ENCODE results near the gene DPYSL5.
"Not testable (repeated sequence)": the region's sequence is repeated elsewhere in the genome, so short reads cannot be mapped to it uniquely, and the experiment has no call there.

The DPYSL5 gene

GRCh38 chr2:26875065-26875634, 27.2 kb downstream of the DPYSL5 start:
- no peak for DNase-seq (ENCODE audit: low read depth)

DNA sequence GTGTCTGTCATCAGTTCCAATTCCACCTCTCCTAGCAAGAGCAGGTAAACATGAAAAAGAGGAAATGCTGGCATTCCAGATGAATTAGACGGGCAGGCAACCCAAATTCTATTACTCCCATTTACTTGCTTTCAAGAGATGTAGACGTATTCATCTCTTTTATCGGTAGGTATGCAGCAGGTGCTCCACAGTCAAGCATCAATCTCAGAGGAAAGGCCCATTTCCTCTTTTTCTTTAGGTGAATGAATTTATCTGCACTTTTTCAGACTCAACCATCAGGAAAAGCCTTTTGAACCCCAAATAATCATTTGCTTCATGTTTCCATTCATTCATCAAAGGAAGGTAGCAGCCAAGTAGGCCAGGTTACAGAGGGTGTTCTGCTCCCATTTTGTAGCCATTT, 27.9 kb downstream of the DPYSL5 start:
- no peak for DNase-seq (ENCODE audit: low read depth)

DNA sequence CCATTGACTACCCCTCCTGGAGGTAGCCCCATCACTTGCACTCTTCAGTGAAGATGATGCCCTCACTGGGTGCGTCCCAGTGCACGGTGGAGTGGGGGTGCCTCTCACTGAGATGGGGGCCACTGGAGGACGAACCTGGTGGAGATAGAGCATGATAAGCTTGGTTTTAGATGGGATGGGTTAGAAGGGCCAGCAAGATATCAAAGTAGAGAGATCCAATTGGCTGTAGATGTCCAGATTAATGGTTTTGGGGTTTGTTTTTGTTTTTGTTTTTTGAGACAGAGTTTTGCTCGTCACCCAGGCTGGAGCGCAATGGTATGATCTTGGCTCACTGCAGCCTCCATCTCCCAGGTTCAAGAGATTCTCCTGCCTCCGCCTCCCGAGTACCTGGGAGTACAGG, 28.3 kb downstream of the DPYSL5 start:
- DNase-seq (ENCODE audit: low read depth): no peak

DNA sequence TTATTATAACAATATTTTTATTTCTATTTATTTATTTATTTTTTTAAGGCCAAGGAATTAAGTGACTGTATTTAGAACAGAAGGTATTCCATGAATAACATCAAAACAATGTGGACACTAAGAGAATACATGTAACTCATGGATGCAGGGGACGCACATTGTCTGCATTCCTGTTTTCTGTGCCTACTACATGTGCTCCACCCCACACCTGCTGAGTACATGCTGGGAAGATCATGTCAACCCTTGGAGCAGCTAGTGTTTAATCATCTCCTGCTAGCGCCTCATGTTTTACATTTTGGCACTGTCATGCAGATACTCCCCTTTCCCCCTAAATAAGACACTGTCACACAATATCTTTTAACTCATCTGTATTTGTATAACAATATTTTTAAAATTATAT, 29.3 kb downstream of the DPYSL5 start:
- no peak for DNase-seq (ENCODE audit: low read depth)

GRCh38 chr2:26880161-26880560, 32.2 kb downstream of the DPYSL5 start:
- DNase-seq (ENCODE audit: low read depth): no peak

GRCh38 chr2:26880910-26881435, 33.0 kb downstream of the DPYSL5 start:
- no peak for DNase-seq (ENCODE audit: low read depth)

DNA sequence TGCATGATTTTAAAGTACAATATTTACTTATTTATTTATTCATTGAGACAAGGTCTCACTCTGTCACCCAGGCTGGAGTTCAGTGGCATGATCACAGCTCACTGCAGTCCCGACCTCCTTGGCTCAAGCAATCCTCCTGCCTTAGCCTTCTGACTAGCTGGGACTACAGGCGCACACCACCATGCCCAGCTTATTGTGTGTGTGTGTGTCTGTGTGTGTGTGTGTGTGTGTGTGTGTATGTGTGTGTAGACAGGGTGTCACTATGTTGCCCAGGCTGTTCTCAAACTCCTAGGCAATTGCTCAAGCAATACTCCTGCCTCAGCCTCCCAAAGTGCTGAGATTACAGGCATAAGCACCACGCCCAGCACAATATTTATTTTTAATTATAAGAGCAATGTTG, 34.3 kb downstream of the DPYSL5 start:
- not testable (repeated sequence) for DNase-seq (ENCODE audit: low read depth)

- no peak for DNase-seq (ENCODE audit: low read depth)
These were observed 36.0 kb downstream of the DPYSL5 start for GRCh38 chr2:26883956-26884355.

GRCh38 chr2:26884486-26884885, 36.6 kb downstream of the DPYSL5 start:
- DNase-seq (ENCODE audit: low read depth): no peak

- DNase-seq (ENCODE audit: low read depth): no peak
These were observed 37.9 kb downstream of the DPYSL5 start for GRCh38 chr2:26885651-26886329.

GRCh38 chr2:26886736-26887135, 38.8 kb downstream of the DPYSL5 start:
- no peak for DNase-seq (ENCODE audit: low read depth)

GRCh38 chr2:26887151-26887550, 39.2 kb downstream of the DPYSL5 start:
- DNase-seq (ENCODE audit: low read depth): no peak

DNA sequence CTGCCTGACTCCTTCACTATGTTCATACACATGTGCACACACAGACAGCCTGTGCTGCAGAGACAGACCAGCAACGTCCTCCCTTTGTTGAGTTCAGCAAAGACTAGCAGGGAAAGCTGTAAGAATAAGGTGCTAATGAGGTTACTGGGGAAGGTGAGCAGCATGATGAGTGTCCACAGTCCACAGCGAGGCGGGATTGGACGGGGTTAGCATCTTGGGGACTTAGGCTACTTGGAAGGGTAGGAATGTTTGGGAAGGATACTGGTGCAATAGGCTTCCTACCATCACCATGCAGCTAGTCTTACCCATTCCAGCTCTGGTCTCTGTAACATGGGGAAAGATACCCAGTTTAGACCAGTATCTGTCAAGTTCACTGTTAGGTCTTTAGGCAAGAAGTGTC, 41.9 kb downstream of the DPYSL5 start:
- DNase-seq (ENCODE audit: low read depth): no peak

DNA sequence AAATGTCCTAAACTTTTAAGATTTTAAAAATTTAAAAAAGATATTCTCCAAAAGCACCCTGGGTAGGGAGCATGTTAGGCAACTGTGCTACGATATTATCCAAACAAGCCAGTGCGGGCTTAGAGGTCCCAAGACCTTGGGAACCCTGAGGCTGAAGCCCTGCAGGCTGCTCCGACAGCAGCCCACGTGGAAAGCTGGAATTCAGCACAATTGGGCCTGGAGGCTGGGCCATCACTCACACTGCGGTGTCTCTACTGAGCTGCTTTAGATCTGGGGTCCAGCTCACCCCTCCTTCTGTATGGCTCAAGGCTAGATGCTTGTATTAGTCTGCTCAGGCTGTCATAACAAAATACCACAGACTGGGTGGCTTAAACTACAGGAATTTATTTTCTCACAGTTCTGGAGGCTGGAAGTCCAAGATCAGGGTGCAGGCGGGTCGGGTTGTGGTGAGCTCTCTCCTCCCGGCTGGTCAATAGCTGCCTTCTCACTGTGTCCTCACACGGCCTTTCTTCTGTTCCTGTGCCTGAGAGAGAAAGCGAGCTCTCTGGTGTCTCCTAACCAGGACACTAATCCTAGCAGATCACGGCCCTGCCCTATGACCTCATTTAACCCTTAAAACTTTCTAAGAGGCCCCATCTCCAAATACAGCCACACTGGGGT, 42.5 kb downstream of the DPYSL5 start:
- DNase-seq (ENCODE audit: low read depth): no peak

DNA sequence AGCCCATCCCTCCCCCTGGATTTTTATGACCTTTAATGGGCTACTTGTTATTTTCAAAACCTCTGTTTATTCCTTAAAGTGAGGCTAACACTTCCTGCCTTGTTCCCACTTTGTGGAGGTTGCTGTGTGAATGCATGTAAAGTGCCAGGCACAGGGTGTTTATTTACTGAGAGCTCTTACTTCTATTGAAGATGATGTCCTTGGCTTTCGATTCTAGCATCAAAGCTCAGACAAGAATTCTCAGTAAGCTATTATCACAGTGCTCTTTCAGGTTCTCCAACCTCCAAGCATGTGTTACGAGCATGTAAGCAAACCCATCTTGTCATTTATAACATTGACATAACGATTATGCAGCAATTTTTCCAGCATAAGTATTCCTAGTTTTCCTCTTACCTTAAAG, 44.2 kb downstream of the DPYSL5 start:
- no peak for DNase-seq (ENCODE audit: low read depth)

GRCh38 chr2:26892922-26893524, 45.1 kb downstream of the DPYSL5 start:
- DNase-seq (ENCODE audit: low read depth): no peak

DNA sequence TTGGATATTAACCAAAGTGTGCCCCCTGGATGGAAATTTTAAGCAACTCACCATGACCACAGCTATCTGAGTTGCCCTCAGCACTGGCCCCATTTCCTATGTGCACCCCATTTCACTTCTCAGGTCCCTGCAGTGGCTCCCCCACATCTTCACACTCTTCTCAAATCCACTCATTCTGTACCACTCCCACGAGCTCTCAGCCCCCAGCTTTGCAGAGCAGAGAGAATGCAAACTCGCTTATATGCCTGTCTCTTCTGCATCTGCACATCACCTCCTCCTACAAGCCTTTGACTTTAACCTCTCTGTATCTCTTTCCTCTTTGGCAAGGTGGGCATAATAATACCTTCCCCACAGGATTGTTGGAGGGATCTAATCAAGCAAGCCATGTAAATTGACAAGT, 46.2 kb downstream of the DPYSL5 start:
- no peak for DNase-seq (ENCODE audit: low read depth)

DNA sequence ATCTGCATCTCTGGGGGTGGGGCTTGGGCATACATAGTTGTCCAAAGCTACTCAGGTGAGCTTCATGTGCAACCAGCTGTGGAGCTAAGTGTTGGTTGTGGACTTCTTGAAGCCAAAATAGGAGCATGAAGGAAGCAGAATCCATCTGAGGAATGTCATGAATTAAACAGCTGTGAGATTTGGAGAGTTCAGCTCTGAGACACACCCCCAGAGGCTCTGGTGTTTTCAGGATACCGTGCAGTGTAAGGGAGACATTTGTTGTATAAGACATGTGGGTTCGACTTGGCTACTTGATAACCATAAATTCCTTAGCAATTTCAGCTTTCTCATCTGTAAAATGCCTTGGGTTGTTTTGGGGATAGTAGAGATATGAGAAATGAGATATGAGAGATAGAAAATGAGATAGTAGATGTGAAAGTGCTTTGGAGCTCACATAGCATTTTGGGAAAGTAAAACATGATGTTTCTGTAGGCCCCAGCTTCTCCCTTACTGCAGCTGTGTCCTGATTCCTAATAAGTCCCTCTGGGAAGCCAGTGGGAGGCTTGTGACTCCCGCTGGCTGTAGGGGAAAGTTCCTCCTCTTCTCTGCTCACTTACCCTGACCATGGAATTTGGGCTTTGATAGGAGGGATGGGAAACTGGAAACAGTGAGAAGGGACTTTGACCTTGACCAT, 50.0 kb downstream of the DPYSL5 start:
- no peak for DNase-seq (ENCODE audit: low read depth)

GRCh38 chr2:26898480-26899078, 50.6 kb downstream of the DPYSL5 start:
- no peak for DNase-seq (ENCODE audit: low read depth)

DNA sequence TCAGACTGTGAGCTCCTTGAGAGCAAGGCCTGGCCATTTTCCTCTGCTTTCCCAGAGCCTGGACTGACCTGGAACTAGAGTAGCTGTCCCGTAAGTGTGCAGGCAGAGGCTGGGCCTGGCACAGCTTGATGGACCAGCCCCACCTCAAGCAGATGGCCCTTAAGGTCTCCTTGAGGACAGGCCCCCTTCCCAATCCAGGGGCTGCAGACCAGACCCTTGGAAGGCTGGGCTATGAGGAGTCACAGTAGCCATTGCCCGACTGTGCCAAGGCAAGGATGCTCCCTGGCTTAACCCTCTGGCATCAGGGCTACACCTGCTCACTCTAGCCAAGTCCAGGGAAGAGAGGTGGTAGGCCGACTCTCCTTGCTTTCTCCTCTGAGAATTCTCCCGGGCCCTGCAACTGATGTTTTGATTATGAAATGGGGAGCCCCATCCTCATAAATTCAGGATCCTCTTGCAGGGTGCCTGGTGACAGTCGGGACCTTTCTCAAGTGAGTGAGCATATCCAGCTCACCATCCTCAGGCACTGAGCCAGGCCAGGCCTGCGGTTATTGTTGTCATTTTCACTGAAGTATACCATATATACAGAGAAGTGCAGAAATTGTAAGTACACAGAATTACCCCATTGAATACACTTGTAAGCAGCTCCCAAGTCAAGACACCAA, 51.7 kb downstream of the DPYSL5 start:
- no peak for DNase-seq (ENCODE audit: low read depth)

DNA sequence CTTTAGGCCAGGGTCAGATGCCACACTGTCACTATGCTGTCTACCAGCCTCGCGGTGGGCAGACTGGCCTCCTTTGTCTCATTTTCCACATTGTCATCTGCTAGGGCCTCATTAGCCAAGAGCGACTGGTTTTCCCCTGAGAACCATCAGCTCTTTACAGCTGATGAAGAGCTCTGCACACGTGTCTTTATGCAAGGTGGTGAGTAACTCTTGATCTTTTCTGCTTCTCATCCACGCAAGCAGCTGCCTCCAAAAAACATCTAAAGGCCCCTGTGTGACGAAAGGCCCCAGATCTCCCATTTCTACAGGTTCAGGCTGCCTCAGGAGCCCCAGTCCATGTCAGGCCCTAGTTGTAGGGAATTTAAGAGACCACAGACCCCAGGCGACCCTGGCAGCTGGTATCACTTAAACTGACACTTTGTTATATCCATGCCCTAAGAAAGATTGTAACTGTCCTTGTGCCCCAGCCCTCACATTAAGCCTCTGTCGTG, 52.9 kb downstream of the DPYSL5 start:
- no peak for DNase-seq (ENCODE audit: low read depth)

All from stromal cell of bone marrow (primary cell).